Esophagus squamous epithelium (tissue), 5 donors: ENCODE data around the gene CCSER1. TPM values are rescaled to one million over a fixed set of nuclear protein-coding genes. Genes with fewer than 3 reads are reported as not detected.

Experiments used
- DNase-seq: peaks from one replicate; lab custom pipeline; 2025; lab: John Stamatoyannopoulos, UW
- H3K27ac ChIP-seq, 4 donors: fragments of 200-600 bp; sonication (generic); one replicate each; pipeline ENCODE4 v1.5.1; 2016 to 2019; ENCODE audit warnings: mild to moderate bottlenecking in 1 of 4
- H3K27me3 ChIP-seq, 4 donors: fragments of 200-600 bp; sonication (generic); 1 replicate in 3 of 4; 2 replicates in 1 of 4; pipeline versions ENCODE4 v1.5.1 to v1.6.0; 2017 to 2021; ENCODE audit warnings: antibody characterized with exemption in 1 of 4
- H3K36me3 ChIP-seq, 3 donors: fragments of 200-600 bp; sonication (generic); one replicate each; pipeline ENCODE4 v1.5.1; 2016 to 2019
- H3K4me1 ChIP-seq, 3 donors: fragments of 200-600 bp; sonication (generic); one replicate each; pipeline ENCODE4 v1.5.1; 2017 to 2019
- H3K4me3 ChIP-seq, 4 donors: fragments of 200-600 bp; sonication (generic); 1 replicate in 3 of 4; 2 replicates in 1 of 4; pipeline ENCODE4 v1.5.1; 2016 to 2019; ENCODE audit warnings: mild to moderate bottlenecking in 2 of 4, moderate library complexity in 1 of 4
- H3K9me3 ChIP-seq, 3 donors: fragments of 200-600 bp; sonication (generic); one replicate each; pipeline ENCODE4 v1.5.1; 2016 to 2019
- POLR2A ChIP-seq, 4 donors: fragments of 450-650 bp; IDR thresholded peaks; one replicate each; pipeline ENCODE4 v1.6.1; 2017; ENCODE audit warnings: antibody characterized with exemption in 4 of 4, mild to moderate bottlenecking in 4 of 4, moderate library complexity in 3 of 4
- WGBS, 2 donors: methylation state at CpG; one replicate each; pipeline ENCODE4 v1.1.5; 2018; 5-methylcytosine and 5-hydroxymethylcytosine counted together
- intact Hi-C: fragments of 100-400 bp; cut with DNase I; formaldehyde crosslinking; loops from one replicate; pipeline ENCODE4 v1.15.0; 2022
- total RNA-seq, 4 donors: library from RNA; depleted of rRNA; stranded (reverse); fragments of >200 nt; gene quantifications; one replicate each; pipeline ENCODE4 v1.1.0, GENCODE V29; 2016
- TF ChIP-seq, protein P1 (sequence below), 6 experiments: fragments of 450-650 bp in 4 of 6; fragments of 200-600 bp in 2 of 6; sonication (generic) in 2 of 6; IDR thresholded peaks; one replicate each; pipeline ENCODE4 v1.5.1; 2016 to 2019; ENCODE audit warnings: antibody characterized with exemption in 6 of 6, mild to moderate bottlenecking in 4 of 6, moderate library complexity in 4 of 6
- donor health status: DM: yes; HTN: yes; CAD: no.

CCSER1 gene
- total RNA-seq, 4 donors from 2014 or later: 1.2 to 12.4 (median 2.2) TPM

DNA sequence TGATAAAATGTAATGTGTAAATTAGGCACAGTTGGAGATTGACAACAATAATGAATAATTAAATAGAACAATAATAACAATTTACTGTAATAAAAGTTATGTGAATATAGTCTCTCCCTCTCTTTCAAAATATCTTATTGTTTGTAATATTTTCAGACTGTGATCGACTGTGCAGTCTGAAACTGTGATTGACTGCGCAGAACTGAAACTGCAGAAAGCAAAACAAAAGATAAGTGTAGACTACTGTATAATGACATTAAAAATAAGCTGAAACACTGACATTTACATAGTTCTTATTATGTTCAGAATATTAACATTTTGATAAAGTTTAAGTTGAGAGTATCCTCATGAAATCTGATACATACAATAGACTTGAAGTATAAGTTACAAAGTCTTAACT lies 371.0 kb downstream of the CCSER1 start:
- WGBS, 2 donors: 81 to 86% methylated on average over 2 of the region's 2 CpGs
- no peak for DNase-seq
- H3K27me3 ChIP-seq: no peaks in the 10 kb centered on the region
- intact Hi-C loops: no loop called here
- no peak overlapping the region for H3K4me3 ChIP-seq
- no peak overlapping the region for H3K27ac ChIP-seq
- H3K4me1 ChIP-seq: no peaks in the 10 kb centered on the region
- H3K9me3 ChIP-seq: no peaks in the 10 kb centered on the region
- TF ChIP-seq, protein P1, sequence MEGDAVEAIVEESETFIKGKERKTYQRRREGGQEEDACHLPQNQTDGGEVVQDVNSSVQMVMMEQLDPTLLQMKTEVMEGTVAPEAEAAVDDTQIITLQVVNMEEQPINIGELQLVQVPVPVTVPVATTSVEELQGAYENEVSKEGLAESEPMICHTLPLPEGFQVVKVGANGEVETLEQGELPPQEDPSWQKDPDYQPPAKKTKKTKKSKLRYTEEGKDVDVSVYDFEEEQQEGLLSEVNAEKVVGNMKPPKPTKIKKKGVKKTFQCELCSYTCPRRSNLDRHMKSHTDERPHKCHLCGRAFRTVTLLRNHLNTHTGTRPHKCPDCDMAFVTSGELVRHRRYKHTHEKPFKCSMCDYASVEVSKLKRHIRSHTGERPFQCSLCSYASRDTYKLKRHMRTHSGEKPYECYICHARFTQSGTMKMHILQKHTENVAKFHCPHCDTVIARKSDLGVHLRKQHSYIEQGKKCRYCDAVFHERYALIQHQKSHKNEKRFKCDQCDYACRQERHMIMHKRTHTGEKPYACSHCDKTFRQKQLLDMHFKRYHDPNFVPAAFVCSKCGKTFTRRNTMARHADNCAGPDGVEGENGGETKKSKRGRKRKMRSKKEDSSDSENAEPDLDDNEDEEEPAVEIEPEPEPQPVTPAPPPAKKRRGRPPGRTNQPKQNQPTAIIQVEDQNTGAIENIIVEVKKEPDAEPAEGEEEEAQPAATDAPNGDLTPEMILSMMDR (IDR thresholded peaks at IDR 0.05): no peak
- no peak for TF ChIP-seq POLR2A (IDR thresholded peaks at IDR 0.05)
- H3K36me3 ChIP-seq: no peaks in the 10 kb centered on the region

DNA sequence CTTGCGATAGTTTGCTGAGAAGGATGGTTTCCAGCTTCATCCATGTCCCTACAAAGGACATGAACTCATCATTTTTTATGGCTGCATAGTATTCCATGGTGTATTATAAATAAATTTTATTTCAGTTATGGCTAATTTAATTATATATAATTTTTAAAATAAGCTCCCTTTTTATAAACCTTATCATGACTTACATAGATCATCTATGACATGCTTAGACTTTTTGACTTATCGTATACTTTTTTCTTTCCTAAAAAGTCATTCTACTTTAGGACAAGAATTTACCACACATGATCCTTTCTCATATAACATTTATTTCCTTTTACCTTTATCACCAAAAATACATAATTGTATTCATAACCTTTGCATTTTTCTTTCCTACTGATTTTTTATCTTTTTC lies 376.5 kb downstream of the CCSER1 start:
- H3K4me3 ChIP-seq: no peak overlapping the region
- no peak for TF ChIP-seq POLR2A (IDR thresholded peaks at IDR 0.05)
- TF ChIP-seq, protein P1 (IDR thresholded peaks at IDR 0.05): no peak
- no peak for DNase-seq
- peaks cover 0 to 13% (median 5%) of the 10 kb centered on the region in 3 donors for H3K9me3 ChIP-seq
- H3K36me3 ChIP-seq: no peaks in the 10 kb centered on the region
- H3K27me3 ChIP-seq: no peaks in the 10 kb centered on the region
- WGBS, 2 donors: 89 to 96% methylated on average over 2 of the region's 2 CpGs
- no peaks in the 10 kb centered on the region for H3K4me1 ChIP-seq
- H3K27ac ChIP-seq: no peak overlapping the region
- intact Hi-C loops: no loop called here

DNA sequence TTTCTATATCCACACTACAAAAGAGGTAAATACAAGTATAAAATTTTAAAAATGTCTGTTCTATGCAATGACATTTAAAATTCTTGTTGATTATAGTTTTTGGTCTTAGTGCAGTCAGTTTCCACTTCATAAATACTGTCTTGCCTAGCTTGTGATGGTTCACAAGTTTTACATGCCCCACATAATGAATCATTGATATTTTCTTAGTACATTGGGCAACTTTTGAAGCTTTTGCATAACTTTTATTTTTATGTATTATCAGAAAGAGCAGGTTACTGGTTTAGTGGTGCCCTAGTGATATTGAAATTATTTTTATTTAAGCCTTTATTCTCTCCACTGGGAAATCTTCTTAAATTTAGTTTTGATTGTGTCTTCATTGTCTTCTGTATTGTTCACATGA lies 388.0 kb downstream of the CCSER1 start:
- Histone ChIP-seq H3K27me3 (no peaks in the 10 kb centered on the region), H3K36me3 (no peaks in the 10 kb centered on the region), H3K9me3 (no peaks in the 10 kb centered on the region), H3K4me1 (no peaks in the 10 kb centered on the region), H3K27ac (no peak overlapping the region), H3K4me3 (no peak overlapping the region)
- TF ChIP-seq, protein P1 (IDR thresholded peaks at IDR 0.05): no peak
- no peak for TF ChIP-seq POLR2A (IDR thresholded peaks at IDR 0.05)
- intact Hi-C loops: no loop called here
- no peak for DNase-seq

DNA sequence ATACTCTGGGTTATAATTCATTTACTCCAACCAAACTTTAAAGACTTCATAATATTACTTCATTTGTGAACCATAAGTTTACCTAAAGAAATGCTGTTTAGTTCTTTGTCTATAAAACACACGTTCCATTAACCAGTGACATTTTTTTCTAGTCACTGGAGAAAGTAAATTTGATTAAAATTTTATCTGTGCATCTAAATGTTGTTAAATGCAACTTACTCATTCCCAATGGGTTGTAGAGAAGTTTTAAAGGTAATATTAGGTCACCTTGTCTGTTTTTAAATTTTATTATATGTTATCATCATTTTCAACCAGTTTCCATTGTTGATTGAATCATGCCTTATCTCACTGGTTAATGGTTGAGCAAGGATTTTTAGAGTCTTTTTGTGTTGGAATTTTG lies 401.4 kb downstream of the CCSER1 start:
- Histone ChIP-seq H3K36me3 (no peaks in the 10 kb centered on the region), H3K27me3 (no peaks in the 10 kb centered on the region), H3K9me3 (no peaks in the 10 kb centered on the region), H3K4me1 (no peaks in the 10 kb centered on the region), H3K4me3 (no peak overlapping the region), H3K27ac (no peak overlapping the region)
- DNase-seq: no peak
- WGBS, 2 donors: 69 to 81% methylated on average over 1 of the region's 1 CpG
- intact Hi-C loops: no loop called here
- TF ChIP-seq POLR2A (IDR thresholded peaks at IDR 0.05): no peak
- TF ChIP-seq, protein P1 (IDR thresholded peaks at IDR 0.05): no peak

DNA sequence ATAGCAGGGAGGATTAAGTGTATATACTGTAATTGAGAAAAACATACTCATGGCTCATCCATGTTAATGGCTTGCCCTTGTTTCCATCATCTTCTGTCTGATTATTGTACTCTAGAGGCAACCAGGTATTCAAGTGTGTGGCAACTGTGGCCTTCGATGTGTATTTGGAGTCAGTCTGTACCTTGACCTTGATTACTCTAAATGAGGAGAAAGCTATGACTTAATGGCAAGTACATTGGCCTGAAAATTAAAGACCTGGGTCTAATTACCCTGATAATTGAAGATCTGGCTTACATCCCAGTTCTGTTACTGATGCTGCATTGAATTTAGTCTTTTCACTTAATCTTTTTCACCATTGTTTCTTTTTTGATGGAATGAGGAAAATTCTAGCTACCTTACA lies 409.2 kb downstream of the CCSER1 start:
- DNase-seq: no peak
- Histone ChIP-seq H3K36me3 (no peaks in the 10 kb centered on the region), H3K9me3 (no peaks in the 10 kb centered on the region), H3K27ac (no peak overlapping the region), H3K4me1 (no peaks in the 10 kb centered on the region), H3K4me3 (no peak overlapping the region), H3K27me3 (no peaks in the 10 kb centered on the region)
- TF ChIP-seq, protein P1 (IDR thresholded peaks at IDR 0.05): no peak
- TF ChIP-seq POLR2A (IDR thresholded peaks at IDR 0.05): no peak
- intact Hi-C loops: no loop called here
- 88 to 95% methylated on average over 1 of the region's 1 CpG for WGBS, 2 donors
